ENCODE measurements around the gene FBXW2.

The FBXW2 gene

DNA sequence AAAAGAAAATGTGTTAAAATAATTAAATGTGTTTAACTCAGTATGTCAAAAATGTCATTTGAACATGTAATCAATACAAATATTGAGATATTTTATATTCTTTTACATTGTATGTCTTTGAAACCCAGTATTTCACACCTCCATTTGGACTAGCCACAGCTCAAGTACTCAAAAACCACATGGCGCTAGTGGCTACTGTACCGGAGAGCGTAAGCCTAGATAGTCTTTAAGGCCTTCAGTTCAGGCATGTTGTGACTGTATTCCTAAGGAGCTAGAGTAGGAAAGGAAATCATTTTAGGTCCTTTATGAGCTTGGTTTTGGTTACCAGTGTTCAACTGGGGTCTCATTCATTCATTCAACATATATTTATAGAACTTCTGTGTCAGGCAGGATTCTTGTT, 12.8 kb downstream of the FBXW2 start:
- TF ChIP-seq, protein P1, sequence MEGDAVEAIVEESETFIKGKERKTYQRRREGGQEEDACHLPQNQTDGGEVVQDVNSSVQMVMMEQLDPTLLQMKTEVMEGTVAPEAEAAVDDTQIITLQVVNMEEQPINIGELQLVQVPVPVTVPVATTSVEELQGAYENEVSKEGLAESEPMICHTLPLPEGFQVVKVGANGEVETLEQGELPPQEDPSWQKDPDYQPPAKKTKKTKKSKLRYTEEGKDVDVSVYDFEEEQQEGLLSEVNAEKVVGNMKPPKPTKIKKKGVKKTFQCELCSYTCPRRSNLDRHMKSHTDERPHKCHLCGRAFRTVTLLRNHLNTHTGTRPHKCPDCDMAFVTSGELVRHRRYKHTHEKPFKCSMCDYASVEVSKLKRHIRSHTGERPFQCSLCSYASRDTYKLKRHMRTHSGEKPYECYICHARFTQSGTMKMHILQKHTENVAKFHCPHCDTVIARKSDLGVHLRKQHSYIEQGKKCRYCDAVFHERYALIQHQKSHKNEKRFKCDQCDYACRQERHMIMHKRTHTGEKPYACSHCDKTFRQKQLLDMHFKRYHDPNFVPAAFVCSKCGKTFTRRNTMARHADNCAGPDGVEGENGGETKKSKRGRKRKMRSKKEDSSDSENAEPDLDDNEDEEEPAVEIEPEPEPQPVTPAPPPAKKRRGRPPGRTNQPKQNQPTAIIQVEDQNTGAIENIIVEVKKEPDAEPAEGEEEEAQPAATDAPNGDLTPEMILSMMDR (IDR thresholded peaks at IDR 0.05; ENCODE audit: borderline replicate concordance, insufficient read depth, low read depth, low read length): no peak
- H3K4me3 ChIP-seq (ENCODE audit: low read depth, low read length): no peak overlapping the region

DNA sequence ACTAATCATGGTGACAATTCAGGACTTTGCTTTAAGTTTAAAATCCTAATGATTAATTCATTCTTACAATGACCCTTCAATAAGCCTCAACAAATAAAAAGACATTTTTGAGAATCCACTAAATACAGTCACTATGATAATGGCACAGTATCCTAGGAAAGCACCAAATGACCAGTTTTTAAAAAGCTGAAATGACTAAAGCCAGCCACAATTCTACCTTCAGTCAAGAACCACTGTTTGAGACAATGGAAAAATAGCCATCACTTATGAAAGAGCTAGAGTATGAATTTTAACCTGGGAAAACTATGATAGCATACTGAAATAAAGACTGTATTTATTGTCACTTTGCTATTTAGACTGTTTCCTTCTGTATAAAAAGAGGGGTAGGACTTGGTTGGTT, 14.0 kb downstream of the FBXW2 start:
- no peak overlapping the region for H3K4me3 ChIP-seq (ENCODE audit: low read depth, low read length)
- TF ChIP-seq, protein P1 (IDR thresholded peaks at IDR 0.05; ENCODE audit: borderline replicate concordance, insufficient read depth, low read depth, low read length): no peak

DNA sequence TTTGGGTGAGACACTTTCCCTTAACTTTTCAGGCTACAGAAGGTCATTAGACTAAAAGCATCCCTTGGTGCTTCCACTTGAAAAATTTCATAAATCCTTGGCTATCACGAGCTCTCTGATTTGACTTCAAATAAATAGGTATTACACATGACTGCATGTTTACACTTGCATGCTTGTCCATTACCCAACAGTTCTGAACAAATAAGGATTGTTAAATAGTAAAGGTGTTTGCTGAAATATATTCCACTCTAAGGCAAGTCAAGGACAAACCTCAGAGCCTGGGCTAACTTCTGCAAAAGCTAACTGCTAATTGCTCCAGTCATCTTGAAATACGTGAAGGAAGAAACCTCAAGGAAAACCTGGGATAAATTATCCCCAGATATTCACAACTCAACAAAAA, 14.5 kb downstream of the FBXW2 start:
- H3K4me3 ChIP-seq (ENCODE audit: low read depth, low read length): no peak overlapping the region
- TF ChIP-seq, protein P1 (IDR thresholded peaks at IDR 0.05; ENCODE audit: borderline replicate concordance, insufficient read depth, low read depth, low read length): no peak

DNA sequence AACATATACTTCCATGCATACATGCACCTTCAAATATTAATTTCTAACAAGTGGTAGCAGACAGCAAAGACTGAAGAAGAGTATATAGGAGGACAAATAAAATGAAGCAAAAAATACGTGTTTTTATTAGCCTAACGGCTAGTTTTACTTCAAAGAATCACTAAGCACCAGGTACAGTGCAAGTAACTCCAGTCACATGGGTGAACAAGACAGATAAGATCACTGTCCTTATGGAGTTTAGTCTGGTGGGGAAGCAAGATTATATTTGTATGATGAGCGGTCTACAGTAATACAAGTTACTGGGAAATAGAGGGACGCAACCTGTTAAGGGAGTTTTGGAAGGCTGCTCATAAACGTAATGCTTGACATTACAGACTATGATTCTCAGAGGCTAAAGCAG, 16.0 kb downstream of the FBXW2 start:
- H3K4me3 ChIP-seq (ENCODE audit: low read depth, low read length): no peak overlapping the region
- TF ChIP-seq, protein P1 (IDR thresholded peaks at IDR 0.05; ENCODE audit: borderline replicate concordance, insufficient read depth, low read depth, low read length): no peak

DNA sequence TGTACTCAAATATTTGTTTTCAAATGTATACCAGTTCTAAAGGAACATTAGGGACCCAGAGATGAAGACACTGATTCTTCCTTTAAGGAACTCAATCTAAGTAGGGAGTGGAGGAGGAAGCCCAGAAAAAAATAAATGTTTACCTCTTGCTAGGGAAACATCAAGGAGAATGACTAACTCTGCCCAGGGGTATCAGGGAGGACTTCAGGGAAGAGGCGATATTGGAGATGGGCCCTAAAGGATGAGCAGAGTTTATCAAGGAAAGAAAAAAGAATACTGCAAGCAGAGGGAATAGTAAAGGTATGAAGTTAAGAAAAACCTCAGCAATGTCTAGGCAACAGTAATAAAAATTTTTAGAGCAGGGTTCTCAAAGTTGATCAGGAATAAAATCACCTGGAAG, 16.4 kb downstream of the FBXW2 start:
- TF ChIP-seq, protein P1 (IDR thresholded peaks at IDR 0.05; ENCODE audit: borderline replicate concordance, insufficient read depth, low read depth, low read length): no peak
- no peak overlapping the region for H3K4me3 ChIP-seq (ENCODE audit: low read depth, low read length)

DNA sequence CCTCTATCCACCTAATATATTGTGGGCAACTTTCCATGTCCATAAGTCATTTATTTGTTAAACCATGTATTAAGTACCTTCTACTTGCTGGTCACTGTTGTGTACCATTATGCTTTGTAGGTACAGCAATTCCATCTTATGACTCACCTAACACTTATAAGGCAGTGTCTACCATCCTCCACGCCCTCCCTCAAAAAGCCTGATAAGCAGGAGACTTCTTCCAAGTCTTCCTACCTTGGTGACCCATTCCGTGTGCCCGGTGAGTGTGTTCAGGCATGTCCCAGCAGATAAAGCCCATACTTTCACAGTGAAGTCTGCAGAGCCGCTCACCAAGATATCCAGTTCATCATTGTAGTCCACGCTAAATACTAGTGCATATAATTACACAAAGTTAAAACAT, 17.4 kb downstream of the FBXW2 start:
- TF ChIP-seq, protein P1 (IDR thresholded peaks at IDR 0.05; ENCODE audit: borderline replicate concordance, insufficient read depth, low read depth, low read length): no peak
- no peak overlapping the region for H3K4me3 ChIP-seq (ENCODE audit: low read depth, low read length)

DNA sequence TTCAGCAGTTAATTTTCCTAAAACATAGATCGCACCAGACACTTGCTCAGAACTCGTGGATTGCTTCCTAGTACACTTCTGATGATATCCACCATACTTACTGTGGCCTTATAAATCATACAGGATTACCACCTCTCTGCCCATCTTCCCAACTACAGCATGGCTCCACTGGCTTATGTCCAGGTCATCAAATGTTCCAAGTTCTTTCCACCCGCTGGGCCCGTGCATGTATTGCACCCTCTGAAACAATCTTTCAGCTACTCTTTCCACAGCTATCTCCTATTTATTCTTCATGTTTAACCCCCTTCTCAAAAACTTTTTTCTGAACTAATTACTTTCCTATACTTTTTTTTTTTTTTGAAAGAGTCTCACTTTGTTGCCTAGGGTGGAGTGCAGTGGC, 18.5 kb downstream of the FBXW2 start:
- no peak overlapping the region for H3K4me3 ChIP-seq (ENCODE audit: low read depth, low read length)
- TF ChIP-seq, protein P1 (IDR thresholded peaks at IDR 0.05; ENCODE audit: borderline replicate concordance, insufficient read depth, low read depth, low read length): no peak
